ELR (cell line): ENCODE results near the gene UTP20.

Experiments used
- DNase-seq: peaks from one replicate; pipeline ENCODE4 v3.0.0-alpha.2; 2015; ENCODE audit warnings: low read depth

The UTP20 gene

GRCh38 chr12:101280006-101280505 is at the start of gene UTP20:
Gene UTP20, plus strand, starts transcription at chr12:101280105. Its CDS starts 178 bp downstream, at chr12:101280283.
- DNase-seq = peak; percentile 94

- peak; percentile 95 for DNase-seq
Measured at GRCh38 chr12:101230547-101230946, 49.4 kb upstream of the UTP20 start.

- no peak for DNase-seq
Measured at GRCh38 chr12:101231636-101232035, 48.3 kb upstream of the UTP20 start.

- no peak for DNase-seq
Measured at GRCh38 chr12:101235686-101236085, 44.2 kb upstream of the UTP20 start.

- DNase-seq = no peak
Measured at GRCh38 chr12:101238306-101238705, 41.6 kb upstream of the UTP20 start.

GRCh38 chr12:101238800-101239329 is 41.0 kb upstream of the UTP20 start:
- DNase-seq = no peak

GRCh38 chr12:101243074-101243473 is 36.8 kb upstream of the UTP20 start:
- DNase-seq = peak; percentile 6

GRCh38 chr12:101243616-101244015 is 36.3 kb upstream of the UTP20 start:
- no peak for DNase-seq

GRCh38 chr12:101256266-101256665 is 23.6 kb upstream of the UTP20 start:
- DNase-seq = no peak

GRCh38 chr12:101257357-101257756 is 22.5 kb upstream of the UTP20 start:
- no peak for DNase-seq

- DNase-seq = no peak
Measured at GRCh38 chr12:101267111-101267510, 12.8 kb upstream of the UTP20 start.

- no peak for DNase-seq
Measured at GRCh38 chr12:101276433-101276832, 3.5 kb upstream of the UTP20 start.

GRCh38 chr12:101277443-101277842 is 2.5 kb upstream of the UTP20 start:
- DNase-seq = no peak

GRCh38 chr12:101287357-101287756 is 7.5 kb downstream of the UTP20 start:
- DNase-seq = no peak

- DNase-seq = no peak
Measured at GRCh38 chr12:101297661-101298060, 17.8 kb downstream of the UTP20 start.

GRCh38 chr12:101298426-101298825 is 18.5 kb downstream of the UTP20 start:
- peak; percentile 92 for DNase-seq

- DNase-seq = peak; percentile 26
Measured at GRCh38 chr12:101299346-101299745, 19.4 kb downstream of the UTP20 start.

- no peak for DNase-seq
Measured at GRCh38 chr12:101299931-101300330, 20.0 kb downstream of the UTP20 start.

GRCh38 chr12:101302741-101303140 is 22.8 kb downstream of the UTP20 start:
- no peak for DNase-seq

GRCh38 chr12:101305226-101305779 is 25.4 kb downstream of the UTP20 start:
- DNase-seq = peak; percentile 5

- no peak for DNase-seq
Measured at GRCh38 chr12:101305794-101306193, 25.9 kb downstream of the UTP20 start.

- no peak for DNase-seq
Measured at GRCh38 chr12:101322480-101322879, 42.6 kb downstream of the UTP20 start.

- DNase-seq = no peak
Measured at GRCh38 chr12:101323255-101323654, 43.4 kb downstream of the UTP20 start.

- no peak for DNase-seq
Measured at GRCh38 chr12:101325590-101325989, 45.7 kb downstream of the UTP20 start.
